Endothelial cell of umbilical vein (primary cell): ENCODE data around the gene ENTPD6. TPM values are rescaled to one million over a fixed set of nuclear protein-coding genes. Genes with fewer than 3 reads are reported as not detected.

Source experiments
- BruUV-seq: library from RNA; stranded (reverse); fragments of 400-500 nt; replicated peaks from 2 replicates; lab custom pipeline; 2021; lab: Mats Ljungman, UMichigan
- CTCF ChIA-PET: fragments of 300-600, 350-600 bp; sonication (Branson Sonifier 250); formaldehyde crosslinking; loops from one replicate; lab custom pipeline; 2021; ENCODE audit warnings: antibody characterized with exemption, inconsistent platforms; lab: Charles Lee
- POLR2A ChIA-PET: fragments of 300-600, 350-600 bp; sonication (Branson Sonifier 250); formaldehyde crosslinking; loops from one replicate; lab custom pipeline; 2021; ENCODE audit warnings: antibody characterized with exemption, inconsistent platforms; lab: Charles Lee
- DNase-seq: peaks from one replicate; pipeline ENCODE4 v3.0.0-alpha.2; 2011; ENCODE audit warnings: low read depth, low spot score
- FAIRE-seq: peaks from 2 replicates; lab custom pipeline; 2011; peaks lifted over from hg19 to GRCh38; lab: Jason Lieb, UNC
- H2AFZ ChIP-seq: 2 replicates; pipeline ENCODE4 v1.6.0; 2012; ENCODE audit warnings: low read depth, low read length, control low read depth, inconsistent platforms
- H3K27ac ChIP-seq: 2 replicates; pipeline ENCODE4 v1.5.1; 2011; ENCODE audit warnings: low read depth, mild to moderate bottlenecking, control low read depth, low read length, moderate library complexity; ENCODE audit not compliant: insufficient read depth
- H3K27me3 ChIP-seq, 2 experiments: 2 replicates each; pipeline versions ENCODE4 v1.6.0 to v1.6.1; 2011; ENCODE audit warnings: low read length in 2 of 2, mixed read lengths in 1 of 2; ENCODE audit not compliant: control insufficient read depth in 2 of 2, insufficient read depth in 2 of 2
- H3K36me3 ChIP-seq, 2 experiments: 2 replicates in 1 of 2; 3 replicates in 1 of 2; pipeline ENCODE4 v1.5.1; 2011; ENCODE audit warnings: low read length in 2 of 2, mild to moderate bottlenecking in 1 of 2, moderate library complexity in 1 of 2; ENCODE audit not compliant: control insufficient read depth in 2 of 2, insufficient read depth in 2 of 2; ENCODE audit errors: extremely low read depth in 1 of 2
- H3K4me1 ChIP-seq: 3 replicates; pipeline ENCODE4 v1.5.1; 2011; ENCODE audit warnings: mild to moderate bottlenecking, low read length; ENCODE audit not compliant: control insufficient read depth, insufficient read depth; ENCODE audit errors: extremely low read depth
- H3K4me2 ChIP-seq: 2 replicates; pipeline ENCODE4 v1.6.1; 2011; ENCODE audit warnings: low read length, control low read depth, mixed read lengths; ENCODE audit not compliant: insufficient read depth
- H3K4me3 ChIP-seq, 3 experiments: fragments of 200-600 bp in 1 of 3; sonication (generic), shearing (Covaris generic) in 1 of 3; replicated peaks in 1 of 3; 2 replicates each; pipeline ENCODE4 v1.5.1; 2011 to 2016; ENCODE audit warnings: control low read depth in 3 of 3, low read length in 3 of 3, mild to moderate bottlenecking in 2 of 3, inconsistent platforms in 1 of 3, low read depth in 1 of 3, moderate library complexity in 1 of 3; ENCODE audit not compliant: insufficient read depth in 1 of 3
- H3K79me2 ChIP-seq: 2 replicates; pipeline ENCODE4 v1.6.0; 2012; ENCODE audit warnings: low read length, inconsistent platforms; ENCODE audit not compliant: control insufficient read depth, insufficient read depth
- H3K9ac ChIP-seq: replicated peaks from 2 replicates; pipeline ENCODE3; 2011; ENCODE audit warnings: low read length, control low read depth; ENCODE audit not compliant: insufficient read depth; ENCODE audit errors: extremely low read depth
- H3K9me1 ChIP-seq: replicated peaks from 3 replicates; pipeline ENCODE4 v1.6.0; 2011; ENCODE audit warnings: mild to moderate bottlenecking, low read length; ENCODE audit not compliant: control insufficient read depth, insufficient read depth; ENCODE audit errors: extremely low read depth
- H3K9me3 ChIP-seq: replicated peaks from 2 replicates; pipeline ENCODE4 v1.5.1; 2012; ENCODE audit warnings: low read length, inconsistent platforms; ENCODE audit not compliant: control insufficient read depth, insufficient read depth
- H4K20me1 ChIP-seq: replicated peaks from 2 replicates; pipeline ENCODE3; 2011; ENCODE audit warnings: mild to moderate bottlenecking, low read length; ENCODE audit not compliant: control insufficient read depth, insufficient read depth; ENCODE audit errors: extremely low read depth
- CTCF ChIP-seq, 2 donors: IDR thresholded peaks; 1 replicate in 1 of 2; 2 replicates in 1 of 2; pipeline ENCODE4 v1.5.1; 2011; ENCODE audit warnings: low read length in 2 of 2, mild to moderate bottlenecking in 2 of 2, moderate library complexity in 2 of 2, control low read depth in 1 of 2, inconsistent platforms in 1 of 2, low read depth in 1 of 2; ENCODE audit not compliant: insufficient read depth in 1 of 2; ENCODE audit errors: extremely low read depth in 1 of 2
- EZH2 ChIP-seq: IDR thresholded peaks from 2 replicates; pipeline ENCODE4 v1.6.1; 2012; ENCODE audit warnings: borderline replicate concordance, low read depth, mild to moderate bottlenecking, moderate library complexity, low read length, inconsistent platforms; ENCODE audit not compliant: severe bottlenecking
- FOS ChIP-seq: IDR thresholded peaks from 2 replicates; pipeline ENCODE4 v1.6.1; 2011; ENCODE audit warnings: mild to moderate bottlenecking, low read length, moderate library complexity, borderline replicate concordance; ENCODE audit not compliant: insufficient read depth
- GATA2 ChIP-seq: IDR thresholded peaks from 2 replicates; pipeline ENCODE4 v1.7.0; 2011; ENCODE audit warnings: low read depth, mild to moderate bottlenecking, moderate library complexity, mixed read lengths, low read length; ENCODE audit not compliant: insufficient read length, insufficient read depth
- JUN ChIP-seq: IDR thresholded peaks from 2 replicates; pipeline ENCODE4 v1.6.1; 2011; ENCODE audit warnings: borderline replicate concordance, low read depth; ENCODE audit not compliant: insufficient read length, insufficient read depth
- MAX ChIP-seq: IDR thresholded peaks from 2 replicates; pipeline ENCODE4 v1.6.1; 2011; ENCODE audit not compliant: insufficient read depth, insufficient read length
- MYC ChIP-seq: IDR thresholded peaks from one replicate; pipeline ENCODE4 v1.6.1; 2011; ENCODE audit warnings: mild to moderate bottlenecking, low read depth, low read length
- POLR2A ChIP-seq: IDR thresholded peaks from 2 replicates; pipeline ENCODE4 v1.6.1; 2012; ENCODE audit warnings: low read depth, mild to moderate bottlenecking, control low read depth, low read length
- POLR2AphosphoS5 ChIP-seq: IDR thresholded peaks from 2 replicates; pipeline ENCODE4 v1.6.1; 2012; ENCODE audit warnings: low read depth, mild to moderate bottlenecking, control low read depth, low read length, moderate library complexity; ENCODE audit not compliant: insufficient read depth
- dilution Hi-C: fragments of 300-500 bp; cut with MboI; formaldehyde crosslinking; loops from one replicate; pipeline ENCODE4 v1.15.0; 2019; ENCODE audit warnings: low sequenced_read_pairs; ENCODE audit not compliant: extremely low pct_ligation_motif_present
- intact Hi-C: fragments of 100-400 bp; cut with micrococcal nuclease; formaldehyde crosslinking; loops from one replicate; pipeline ENCODE4 v1.10.0; 2022
- polyA plus RNA-seq, 4 experiments: library from polyadenylated mRNA; depleted of rRNA in 3 of 4; stranded (reverse) in 3 of 4; unstranded in 1 of 4; fragments of >200 nt; gene quantifications; 2 replicates each; pipeline versions ENCODE4 v1.2.1 to v1.2.3, GENCODE V29; 2011 to 2012; ENCODE audit warnings: missing spikeins in 1 of 4
- total RNA-seq: library from RNA; stranded (reverse); gene quantifications from 2 replicates; pipeline ENCODE4 v1.2.3, GENCODE V29; 2021

ENTPD6 gene
- total and polyA plus RNA-seq, 2 donors (not counting 3 experiments of a cell fraction or from before 2014, with no cell fraction given), result 51.2 to 86.3 TPM

GRCh38 chr20:25252230-25252651 lies 56.7 kb downstream of the ENTPD6 start:
- no peaks in the 10 kb centered on the region for H3K9me1 ChIP-seq
- H3K79me2 ChIP-seq, result peaks cover 77% of the 10 kb centered on the region
- peaks cover 2 to 3% of the 10 kb centered on the region in 2 experiments for H3K36me3 ChIP-seq
- intact Hi-C loops (no loop called here), dilution Hi-C loops (no loop called here)
- TF ChIP-seq MAX (no peak), JUN (no peak), EZH2 (no peak), POLR2A (no peak), POLR2AphosphoS5 (no peak), GATA2 (no peak), CTCF (IDR thresholded peaks at IDR 0.05; ENCODE audit: extremely low read depth in 1 of 2, insufficient read depth in 1 of 2, low read depth in 1 of 2, low read length in 2 of 2) (no peak), MYC (no peak), FOS (no peak)
- no peak overlapping the region for H3K27ac ChIP-seq
- DNase-seq (no peak), FAIRE-seq (no peak)
- peaks cover 11% of the 10 kb centered on the region for H3K4me1 ChIP-seq
- H4K20me1 ChIP-seq, result no peaks in the 10 kb centered on the region
- H3K27me3 ChIP-seq, result no peaks in the 10 kb centered on the region
- no peak overlapping the region for H3K9ac ChIP-seq
- H3K4me2 ChIP-seq, result no peak overlapping the region
- BruUV-seq, result no TSS peak
- no peak overlapping the region for H2AFZ ChIP-seq
- CTCF ChIA-PET, result interaction anchor here (1.0 kb wide), 1 partner anchor 9 kb away, joined by 3 read pairs; no protein-coding TSS in a partner anchor
- no peak overlapping the region for H3K4me3 ChIP-seq
- POLR2A ChIA-PET, result no interaction called here
- no peaks in the 10 kb centered on the region for H3K9me3 ChIP-seq
